SK-N-SH treated with all-trans-retinoic acid at 6 μM for 48 hours (cell line): ENCODE measurements around the gene HACD1.
"Not testable (repeated sequence)": the region's sequence is repeated elsewhere in the genome, so short reads cannot be mapped to it uniquely, and the experiment has no call there.

Source experiments
- ATAC-seq: fragments of 200-7000 bp; cut with Tn5 transposase; 3 replicates; pipeline ENCODE4 v1.9.1; 2020; ENCODE audit warnings: mild to moderate bottlenecking, moderate library complexity
- ARNTL ChIP-seq: fragments of 450-650 bp; formaldehyde crosslinking; IDR thresholded peaks from 2 replicates; pipeline ENCODE4 v1.5.0; 2020; ENCODE audit warnings: low read depth, mild to moderate bottlenecking, moderate library complexity, borderline replicate concordance
- BACH2 ChIP-seq: fragments of 250-450 bp; sonication (Bioruptor Pico); IDR thresholded peaks from 2 replicates; pipeline ENCODE4 v1.9.0; 2021; ENCODE audit warnings: mild to moderate bottlenecking, borderline replicate concordance
- CSDC2 ChIP-seq: fragments of 250-450 bp; sonication (Bioruptor Pico); IDR thresholded peaks from 2 replicates; pipeline ENCODE4 v1.5.0; 2020; ENCODE audit warnings: mild to moderate bottlenecking, moderate library complexity
- ESRRG ChIP-seq: fragments of 250-450 bp; sonication (Bioruptor Pico); IDR thresholded peaks from 2 replicates; pipeline ENCODE4 v1.6.1; 2021; ENCODE audit warnings: mild to moderate bottlenecking
- GLIS3 ChIP-seq: fragments of 250-450 bp; sonication (Bioruptor Pico); IDR thresholded peaks from 2 replicates; pipeline ENCODE4 v1.5.0; 2020; ENCODE audit warnings: mild to moderate bottlenecking, moderate library complexity
- ISL1 ChIP-seq: fragments of 250-450 bp; sonication (Bioruptor Pico); IDR thresholded peaks from 2 replicates; pipeline ENCODE4 v2.1.2; 2022; ENCODE audit warnings: mild to moderate bottlenecking, moderate library complexity
- OSR1 ChIP-seq: fragments of 250-450 bp; sonication (Bioruptor Pico); IDR thresholded peaks from 2 replicates; pipeline ENCODE4 v1.8.0; 2022; ENCODE audit warnings: moderate library complexity, mild to moderate bottlenecking, inconsistent platforms
- RARB ChIP-seq: fragments of 250-450 bp; sonication (Bioruptor Pico); IDR thresholded peaks from 2 replicates; pipeline ENCODE4 v1.8.0; 2021; ENCODE audit warnings: mild to moderate bottlenecking, moderate library complexity
- SNAI2 ChIP-seq: fragments of 250-450 bp; sonication (Bioruptor Pico); IDR thresholded peaks from 2 replicates; pipeline ENCODE4 v1.5.0; 2020; ENCODE audit warnings: mild to moderate bottlenecking, moderate library complexity
- TCF4 ChIP-seq: fragments of 250-450 bp; sonication (Bioruptor Pico); IDR thresholded peaks from 2 replicates; pipeline ENCODE4 v1.8.0; 2021; ENCODE audit warnings: mild to moderate bottlenecking, moderate library complexity, borderline replicate concordance
- ZFP3 ChIP-seq: fragments of 250-450 bp; sonication (Bioruptor Pico); IDR thresholded peaks from 2 replicates; pipeline ENCODE4 v1.5.0; 2020; ENCODE audit warnings: mild to moderate bottlenecking, moderate library complexity
- ZFP30 ChIP-seq: fragments of 450-650 bp; formaldehyde crosslinking; IDR thresholded peaks from 2 replicates; pipeline ENCODE4 v1.5.0; 2022; ENCODE audit warnings: mild to moderate bottlenecking, moderate library complexity
- ZNF565 ChIP-seq: fragments of 450-650 bp; formaldehyde crosslinking; conservative IDR thresholded peaks from 2 replicates; pipeline ENCODE4 v1.5.0; 2020; ENCODE audit warnings: low read depth, mild to moderate bottlenecking, moderate library complexity
- ZNF8 ChIP-seq: fragments of 450-650 bp; formaldehyde crosslinking; IDR thresholded peaks from 2 replicates; pipeline ENCODE4 v1.5.0; 2020; ENCODE audit warnings: mild to moderate bottlenecking, moderate library complexity
- TF ChIP-seq, protein P1 (sequence below): fragments of 250-450 bp; sonication (Bioruptor Pico); IDR thresholded peaks from 2 replicates; pipeline ENCODE4 v1.5.1; 2020; ENCODE audit warnings: low read depth, mild to moderate bottlenecking, moderate library complexity
- TF ChIP-seq, protein P2 (sequence below): fragments of 250-450 bp; sonication (Bioruptor Pico); IDR thresholded peaks from 2 replicates; pipeline ENCODE4 v1.8.0; 2020; ENCODE audit warnings: mild to moderate bottlenecking, moderate library complexity, borderline replicate concordance
- TF ChIP-seq, protein P3 (sequence below): fragments of 250-450 bp; sonication (Bioruptor Pico); IDR thresholded peaks from 2 replicates; pipeline ENCODE4 v1.8.0; 2021; ENCODE audit warnings: low read depth, mild to moderate bottlenecking, moderate library complexity, borderline replicate concordance
- TF ChIP-seq, protein P4 (sequence below): fragments of 250-450 bp; sonication (Bioruptor Pico); IDR thresholded peaks from 2 replicates; pipeline ENCODE4 v1.5.0; 2020; ENCODE audit warnings: mild to moderate bottlenecking, moderate library complexity

HACD1 gene

DNA sequence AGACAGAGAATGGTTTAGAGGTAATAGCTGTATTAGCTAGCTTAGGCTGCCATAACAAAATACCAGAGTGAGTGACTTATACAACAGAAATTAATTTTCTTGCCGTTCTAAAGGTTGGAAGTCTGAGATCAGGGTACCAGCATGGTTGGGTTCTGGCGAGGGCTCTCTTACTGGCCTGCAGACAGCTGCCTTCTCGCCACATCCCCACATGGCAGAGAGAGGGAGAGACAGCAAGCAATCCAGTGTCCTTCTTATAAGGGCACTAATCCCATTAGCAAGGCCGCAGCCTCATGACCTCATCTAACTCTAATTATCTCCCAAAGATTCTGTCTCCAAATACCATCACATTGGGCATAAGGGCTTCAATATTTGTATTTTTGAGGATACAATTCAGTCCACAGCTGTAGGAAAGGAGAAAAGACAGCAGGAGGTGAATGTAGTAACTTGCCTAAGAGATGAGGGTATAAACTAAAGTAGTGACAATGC, 23.2 kb upstream of the HACD1 start:
- TF ChIP-seq BACH2 (CRISPR knock-in tag) (no peak), CSDC2 (CRISPR knock-in tag) (no peak), ESRRG (CRISPR knock-in tag) (no peak), GLIS3 (CRISPR knock-in tag) (no peak), RARB (CRISPR knock-in tag) (no peak)
- TF ChIP-seq, all 23 proteins: peak for 0
- ATAC-seq: no peak

DNA sequence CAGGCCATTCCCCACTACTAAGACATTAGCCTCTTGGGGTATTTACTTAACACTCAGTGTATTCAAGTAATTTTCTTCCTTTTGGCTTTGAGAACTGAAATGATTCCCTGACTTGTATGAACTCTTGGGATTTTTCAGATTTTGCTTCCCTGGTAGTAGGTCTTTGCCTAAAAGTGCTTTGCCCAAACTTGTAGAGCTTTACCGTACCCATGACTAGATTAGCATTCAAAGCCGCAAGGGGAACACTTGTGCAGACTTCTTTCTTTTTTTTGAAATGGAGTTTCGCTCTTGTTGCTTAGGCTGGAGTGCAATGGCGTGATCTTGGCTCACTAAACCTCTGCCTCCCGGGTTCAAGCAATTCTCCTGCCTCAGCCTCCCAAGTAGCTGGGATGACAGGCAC, 20.7 kb upstream of the HACD1 start:
- no peak for ATAC-seq
- TF ChIP-seq ISL1 (CRISPR knock-in tag): no peak
- TF ChIP-seq OSR1: no peak
- TF ChIP-seq RARB (CRISPR knock-in tag): no peak
- no peak for TF ChIP-seq GLIS3 (CRISPR knock-in tag)
- TF ChIP-seq BACH2 (CRISPR knock-in tag): no peak
- TF ChIP-seq ZFP30: no peak
- no peak for TF ChIP-seq TCF4 (CRISPR knock-in tag)
- TF ChIP-seq, protein P1, sequence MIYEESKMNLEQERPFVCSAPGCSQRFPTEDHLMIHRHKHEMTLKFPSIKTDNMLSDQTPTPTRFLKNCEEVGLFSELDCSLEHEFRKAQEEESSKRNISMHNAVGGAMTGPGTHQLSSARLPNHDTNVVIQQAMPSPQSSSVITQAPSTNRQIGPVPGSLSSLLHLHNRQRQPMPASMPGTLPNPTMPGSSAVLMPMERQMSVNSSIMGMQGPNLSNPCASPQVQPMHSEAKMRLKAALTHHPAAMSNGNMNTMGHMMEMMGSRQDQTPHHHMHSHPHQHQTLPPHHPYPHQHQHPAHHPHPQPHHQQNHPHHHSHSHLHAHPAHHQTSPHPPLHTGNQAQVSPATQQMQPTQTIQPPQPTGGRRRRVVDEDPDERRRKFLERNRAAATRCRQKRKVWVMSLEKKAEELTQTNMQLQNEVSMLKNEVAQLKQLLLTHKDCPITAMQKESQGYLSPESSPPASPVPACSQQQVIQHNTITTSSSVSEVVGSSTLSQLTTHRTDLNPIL: no peak
- TF ChIP-seq ZNF8 (CRISPR knock-in tag): no peak

DNA sequence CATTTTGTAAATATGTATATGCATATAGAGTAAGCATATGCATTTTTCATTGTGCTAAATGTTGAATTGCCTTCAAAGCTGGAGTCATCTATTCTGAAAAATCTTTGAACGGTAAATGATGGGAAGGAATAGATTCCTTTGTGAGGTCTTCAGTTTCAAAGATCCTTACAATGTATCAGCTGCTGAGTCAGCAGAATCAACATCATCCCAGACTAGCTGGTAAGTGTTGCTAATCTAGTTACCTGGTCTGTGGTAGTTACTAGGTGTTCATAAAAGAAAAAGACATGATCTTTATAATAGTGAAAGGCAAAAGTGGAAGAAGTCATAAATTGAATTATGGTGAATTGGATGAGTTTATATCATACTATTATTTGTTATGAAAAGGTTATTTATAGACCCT, 16.2 kb upstream of the HACD1 start:
- ATAC-seq: no peak
- TF ChIP-seq, protein P2, sequence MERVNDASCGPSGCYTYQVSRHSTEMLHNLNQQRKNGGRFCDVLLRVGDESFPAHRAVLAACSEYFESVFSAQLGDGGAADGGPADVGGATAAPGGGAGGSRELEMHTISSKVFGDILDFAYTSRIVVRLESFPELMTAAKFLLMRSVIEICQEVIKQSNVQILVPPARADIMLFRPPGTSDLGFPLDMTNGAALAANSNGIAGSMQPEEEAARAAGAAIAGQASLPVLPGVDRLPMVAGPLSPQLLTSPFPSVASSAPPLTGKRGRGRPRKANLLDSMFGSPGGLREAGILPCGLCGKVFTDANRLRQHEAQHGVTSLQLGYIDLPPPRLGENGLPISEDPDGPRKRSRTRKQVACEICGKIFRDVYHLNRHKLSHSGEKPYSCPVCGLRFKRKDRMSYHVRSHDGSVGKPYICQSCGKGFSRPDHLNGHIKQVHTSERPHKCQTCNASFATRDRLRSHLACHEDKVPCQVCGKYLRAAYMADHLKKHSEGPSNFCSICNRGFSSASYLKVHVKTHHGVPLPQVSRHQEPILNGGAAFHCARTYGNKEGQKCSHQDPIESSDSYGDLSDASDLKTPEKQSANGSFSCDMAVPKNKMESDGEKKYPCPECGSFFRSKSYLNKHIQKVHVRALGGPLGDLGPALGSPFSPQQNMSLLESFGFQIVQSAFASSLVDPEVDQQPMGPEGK (CRISPR knock-in tag): no peak
- TF ChIP-seq ZNF8 (CRISPR knock-in tag) (no peak), SNAI2 (CRISPR knock-in tag) (no peak), ESRRG (CRISPR knock-in tag) (no peak), CSDC2 (CRISPR knock-in tag) (no peak), TCF4 (CRISPR knock-in tag) (no peak), ARNTL (CRISPR knock-in tag) (no peak), RARB (CRISPR knock-in tag) (no peak), ISL1 (CRISPR knock-in tag) (no peak), ZNF565 (CRISPR knock-in tag) (no peak), ZFP3 (CRISPR knock-in tag) (no peak)
- TF ChIP-seq, protein P1: no peak
- TF ChIP-seq, protein P3, sequence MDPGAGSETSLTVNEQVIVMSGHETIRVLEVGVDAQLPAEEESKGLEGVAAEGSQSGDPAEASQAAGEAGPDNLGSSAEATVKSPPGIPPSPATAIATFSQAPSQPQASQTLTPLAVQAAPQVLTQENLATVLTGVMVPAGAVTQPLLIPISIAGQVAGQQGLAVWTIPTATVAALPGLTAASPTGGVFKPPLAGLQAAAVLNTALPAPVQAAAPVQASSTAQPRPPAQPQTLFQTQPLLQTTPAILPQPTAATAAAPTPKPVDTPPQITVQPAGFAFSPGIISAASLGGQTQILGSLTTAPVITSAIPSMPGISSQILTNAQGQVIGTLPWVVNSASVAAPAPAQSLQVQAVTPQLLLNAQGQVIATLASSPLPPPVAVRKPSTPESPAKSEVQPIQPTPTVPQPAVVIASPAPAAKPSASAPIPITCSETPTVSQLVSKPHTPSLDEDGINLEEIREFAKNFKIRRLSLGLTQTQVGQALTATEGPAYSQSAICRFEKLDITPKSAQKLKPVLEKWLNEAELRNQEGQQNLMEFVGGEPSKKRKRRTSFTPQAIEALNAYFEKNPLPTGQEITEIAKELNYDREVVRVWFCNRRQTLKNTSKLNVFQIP (CRISPR knock-in tag): no peak
- TF ChIP-seq, protein P4, sequence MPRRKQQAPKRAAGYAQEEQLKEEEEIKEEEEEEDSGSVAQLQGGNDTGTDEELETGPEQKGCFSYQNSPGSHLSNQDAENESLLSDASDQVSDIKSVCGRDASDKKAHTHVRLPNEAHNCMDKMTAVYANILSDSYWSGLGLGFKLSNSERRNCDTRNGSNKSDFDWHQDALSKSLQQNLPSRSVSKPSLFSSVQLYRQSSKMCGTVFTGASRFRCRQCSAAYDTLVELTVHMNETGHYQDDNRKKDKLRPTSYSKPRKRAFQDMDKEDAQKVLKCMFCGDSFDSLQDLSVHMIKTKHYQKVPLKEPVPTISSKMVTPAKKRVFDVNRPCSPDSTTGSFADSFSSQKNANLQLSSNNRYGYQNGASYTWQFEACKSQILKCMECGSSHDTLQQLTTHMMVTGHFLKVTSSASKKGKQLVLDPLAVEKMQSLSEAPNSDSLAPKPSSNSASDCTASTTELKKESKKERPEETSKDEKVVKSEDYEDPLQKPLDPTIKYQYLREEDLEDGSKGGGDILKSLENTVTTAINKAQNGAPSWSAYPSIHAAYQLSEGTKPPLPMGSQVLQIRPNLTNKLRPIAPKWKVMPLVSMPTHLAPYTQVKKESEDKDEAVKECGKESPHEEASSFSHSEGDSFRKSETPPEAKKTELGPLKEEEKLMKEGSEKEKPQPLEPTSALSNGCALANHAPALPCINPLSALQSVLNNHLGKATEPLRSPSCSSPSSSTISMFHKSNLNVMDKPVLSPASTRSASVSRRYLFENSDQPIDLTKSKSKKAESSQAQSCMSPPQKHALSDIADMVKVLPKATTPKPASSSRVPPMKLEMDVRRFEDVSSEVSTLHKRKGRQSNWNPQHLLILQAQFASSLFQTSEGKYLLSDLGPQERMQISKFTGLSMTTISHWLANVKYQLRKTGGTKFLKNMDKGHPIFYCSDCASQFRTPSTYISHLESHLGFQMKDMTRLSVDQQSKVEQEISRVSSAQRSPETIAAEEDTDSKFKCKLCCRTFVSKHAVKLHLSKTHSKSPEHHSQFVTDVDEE (CRISPR knock-in tag): no peak
- TF ChIP-seq, all 23 proteins: peak for 0

DNA sequence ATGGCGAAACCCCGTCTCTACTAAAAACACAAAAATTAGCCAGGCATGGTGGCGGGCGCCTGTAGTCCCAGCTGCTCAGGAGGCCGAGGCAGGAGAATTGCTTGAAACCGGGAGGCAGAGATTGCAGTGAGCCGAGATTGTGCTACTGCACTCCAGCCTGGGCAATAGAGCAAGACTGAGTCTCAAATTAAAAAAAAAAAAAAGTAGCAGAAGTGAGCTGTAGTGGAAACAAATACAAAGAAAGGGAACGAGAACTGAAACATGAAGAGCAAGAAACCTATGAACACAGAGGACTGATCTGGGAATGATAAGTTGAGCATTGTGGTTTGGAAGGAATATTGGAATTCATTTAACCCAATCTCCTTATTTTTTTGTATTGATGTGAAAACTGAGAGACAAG, 15.4 kb upstream of the HACD1 start:
- not testable (repeated sequence) for ATAC-seq
